Neuronal stem cell (in vitro differentiated cells): Measurements from ENCODE around the gene CMIP.

Experiments
- DNase-seq: peaks from one replicate; pipeline ENCODE4 v3.0.0-alpha.2; 2013; ENCODE audit warnings: low spot score
- H2AFZ ChIP-seq: one replicate; pipeline ENCODE4 v1.6.1; 2013; ENCODE audit warnings: mild to moderate bottlenecking, low read length, inconsistent platforms
- H2AK5ac ChIP-seq: 2 replicates; pipeline ENCODE4 v1.6.1; 2013; ENCODE audit warnings: low read depth, mild to moderate bottlenecking, inconsistent platforms, low read length, moderate library complexity, mixed read lengths
- H2BK120ac ChIP-seq: 2 replicates; pipeline ENCODE4 v1.6.1; 2013; ENCODE audit warnings: low read depth, mild to moderate bottlenecking, inconsistent platforms, low read length, moderate library complexity, mixed read lengths
- H2BK12ac ChIP-seq: one replicate; pipeline ENCODE4 v1.6.1; 2013; ENCODE audit warnings: low read length, inconsistent platforms
- H2BK15ac ChIP-seq: 2 replicates; pipeline ENCODE4 v1.6.1; 2013; ENCODE audit warnings: mild to moderate bottlenecking, low read length, inconsistent platforms, mixed read lengths
- H2BK5ac ChIP-seq: one replicate; pipeline ENCODE4 v1.6.1; 2013; ENCODE audit warnings: inconsistent platforms, mild to moderate bottlenecking, low read length, moderate library complexity
- H3K14ac ChIP-seq: one replicate; pipeline ENCODE4 v1.6.1; 2013; ENCODE audit warnings: low read length, inconsistent platforms
- H3K18ac ChIP-seq: 2 replicates; pipeline ENCODE4 v1.6.1; 2013; ENCODE audit warnings: low read length, inconsistent platforms
- H3K23ac ChIP-seq: 2 replicates; pipeline ENCODE4 v1.6.1; 2013; ENCODE audit warnings: low read depth, mild to moderate bottlenecking, mixed read lengths, low read length, inconsistent platforms; ENCODE audit not compliant: poor library complexity
- H3K27ac ChIP-seq: replicated peaks from 3 replicates; pipeline ENCODE4 v1.5.1; 2013; ENCODE audit warnings: low read length, inconsistent platforms
- H3K27me3 ChIP-seq, 3 experiments: 2 replicates each; pipeline ENCODE4 v1.6.1; 2013; ENCODE audit warnings: low read length in 3 of 3, mild to moderate bottlenecking in 2 of 3, inconsistent platforms in 1 of 3, low read depth in 1 of 3, mixed read lengths in 1 of 3, moderate library complexity in 1 of 3; ENCODE audit not compliant: control insufficient read depth in 3 of 3, insufficient read depth in 3 of 3
- H3K36me3 ChIP-seq, 2 donors: replicated peaks in 1 of 2; 2 replicates each; pipeline ENCODE4 v1.6.1; 2013; ENCODE audit warnings: low read length in 2 of 2; ENCODE audit not compliant: control insufficient read depth in 2 of 2, insufficient read depth in 2 of 2
- H3K4ac ChIP-seq: 2 replicates; pipeline ENCODE4 v1.6.1; 2013; ENCODE audit warnings: inconsistent platforms, mild to moderate bottlenecking, low read length, moderate library complexity
- H3K4me1 ChIP-seq, 2 donors: 1 replicate in 1 of 2; 2 replicates in 1 of 2; pipeline ENCODE4 v1.6.1; 2013; ENCODE audit warnings: low read length in 2 of 2, low read depth in 1 of 2; ENCODE audit not compliant: control insufficient read depth in 2 of 2, insufficient read depth in 1 of 2
- H3K4me2 ChIP-seq: one replicate; pipeline ENCODE4 v1.6.1; 2013; ENCODE audit warnings: mild to moderate bottlenecking, low read length, inconsistent platforms; ENCODE audit not compliant: insufficient read depth, poor library complexity, severe bottlenecking
- H3K4me3 ChIP-seq, 2 donors: 2 replicates each; pipeline ENCODE4 v1.5.1; 2013; ENCODE audit warnings: low read length in 2 of 2, mild to moderate bottlenecking in 2 of 2, inconsistent platforms in 1 of 2, moderate library complexity in 1 of 2
- H3K79me1 ChIP-seq: one replicate; pipeline ENCODE4 v1.6.1; 2013; ENCODE audit warnings: low read depth, mild to moderate bottlenecking, inconsistent platforms, low read length, moderate library complexity
- H3K9ac ChIP-seq: one replicate; pipeline ENCODE4 v1.6.1; 2013; ENCODE audit warnings: mild to moderate bottlenecking, low read depth, low read length, inconsistent platforms; ENCODE audit not compliant: poor library complexity
- H3K9me3 ChIP-seq, 2 donors: replicated peaks in 1 of 2; 2 replicates each; pipeline versions ENCODE3 to v1.6.1; 2013; ENCODE audit warnings: low read length in 2 of 2, mild to moderate bottlenecking in 2 of 2, inconsistent platforms in 1 of 2, low read depth in 1 of 2, mixed read lengths in 1 of 2, moderate library complexity in 1 of 2; ENCODE audit not compliant: control insufficient read depth in 2 of 2, insufficient read depth in 1 of 2
- H4K8ac ChIP-seq: one replicate; pipeline ENCODE4 v1.6.1; 2013; ENCODE audit warnings: low read depth, mild to moderate bottlenecking, inconsistent platforms, low read length, moderate library complexity
- H4K91ac ChIP-seq: one replicate; pipeline ENCODE4 v1.6.1; 2013; ENCODE audit warnings: low read length, low read depth, mild to moderate bottlenecking, inconsistent platforms; ENCODE audit not compliant: poor library complexity
- WGBS, 2 donors: extraction: QIAGEN DNeasy Blood & Tissue Kit; methylation state at CpG; one replicate each; pipeline ENCODE4 v1.1.7; 2013; ENCODE audit warnings: missing lambda C conversion rate in 2 of 2, mixed read lengths in 1 of 2; ENCODE audit not compliant: insufficient read length in 2 of 2, insufficient replicate concordance in 1 of 2; ENCODE audit errors: extremely low coverage in 2 of 2; 5-methylcytosine and 5-hydroxymethylcytosine counted together

The CMIP gene

GRCh38 chr16:81745704-81746558 is 301.3 kb downstream of the CMIP start:
- Histone ChIP-seq H3K4me3 (peak overlapping the region; percentile 3 to 45), H3K27me3 (peaks cover 0 to 13% (median 0%) of the 10 kb centered on the region in 3 experiments), H2BK12ac (no peak overlapping the region), H3K18ac (no peak overlapping the region), H3K14ac (no peak overlapping the region), H3K27ac (no peak overlapping the region), H2BK5ac (no peak overlapping the region), H2BK15ac (no peak overlapping the region), H3K4me1 (peaks cover 0 to 1% of the 10 kb centered on the region in 2 donors), H4K91ac (no peak overlapping the region), H2AFZ (peak overlapping the region; percentile 91), H3K79me1 (no peaks in the 10 kb centered on the region), H3K4ac (no peak overlapping the region), H2AK5ac (no peak overlapping the region), H3K9me3 (no peaks in the 10 kb centered on the region), H3K4me2 (peak overlapping the region; percentile 59), H3K23ac (no peak overlapping the region), H3K36me3 (no peaks in the 10 kb centered on the region), H4K8ac (peak overlapping the region; percentile 90), H3K9ac (no peak overlapping the region), H2BK120ac (no peak overlapping the region)
- no CpG with 5 or more reads among the region's 33 CpGs for WGBS, 2 donors
- DNase-seq = no peak

GRCh38 chr16:81746566-81746965 is 302.0 kb downstream of the CMIP start:
- Histone ChIP-seq H3K27ac (no peak overlapping the region), H3K79me1 (no peaks in the 10 kb centered on the region), H3K9ac (no peak overlapping the region), H3K23ac (no peak overlapping the region), H2BK120ac (no peak overlapping the region), H4K8ac (no peak overlapping the region), H3K27me3 (peaks cover 0 to 13% (median 0%) of the 10 kb centered on the region in 3 experiments), H3K36me3 (no peaks in the 10 kb centered on the region), H2AFZ (peak overlapping the region; percentile 91), H2AK5ac (no peak overlapping the region), H3K4ac (no peak overlapping the region), H3K18ac (no peak overlapping the region), H3K9me3 (no peaks in the 10 kb centered on the region), H4K91ac (no peak overlapping the region), H2BK15ac (no peak overlapping the region), H2BK12ac (no peak overlapping the region), H3K4me2 (peak overlapping the region; percentile 23), H3K4me1 (peaks cover 0 to 1% of the 10 kb centered on the region in 2 donors), H3K14ac (no peak overlapping the region), H3K4me3 (peak overlapping the region in 1 of 2 donors; percentile 8), H2BK5ac (no peak overlapping the region)
- no peak for DNase-seq
- WGBS, 2 donors = no CpG with 5 or more reads among the region's 5 CpGs

- no CpG with 5 or more reads among the region's 7 CpGs for WGBS, 2 donors
- H2AFZ ChIP-seq = no peak overlapping the region
- no peak overlapping the region for H3K27ac ChIP-seq
- no peak overlapping the region for H3K4me3 ChIP-seq
- peaks cover 0 to 9% (median 0%) of the 10 kb centered on the region in 3 experiments for H3K27me3 ChIP-seq
- no peak overlapping the region for H3K14ac ChIP-seq
- H3K18ac ChIP-seq = no peak overlapping the region
- DNase-seq = no peak
- H3K4me2 ChIP-seq = no peak overlapping the region
- no peak overlapping the region for H3K23ac ChIP-seq
- peaks cover 0 to 1% of the 10 kb centered on the region in 2 donors for H3K4me1 ChIP-seq
- H3K36me3 ChIP-seq = no peaks in the 10 kb centered on the region
- H2BK15ac ChIP-seq = no peak overlapping the region
- no peak overlapping the region for H3K4ac ChIP-seq
- H2BK5ac ChIP-seq = no peak overlapping the region
- no peak overlapping the region for H4K8ac ChIP-seq
- H3K79me1 ChIP-seq = no peaks in the 10 kb centered on the region
- no peak overlapping the region for H4K91ac ChIP-seq
- H2AK5ac ChIP-seq = no peak overlapping the region
- H3K9ac ChIP-seq = no peak overlapping the region
- H2BK12ac ChIP-seq = no peak overlapping the region
- H2BK120ac ChIP-seq = no peak overlapping the region
- no peaks in the 10 kb centered on the region for H3K9me3 ChIP-seq
These were observed 304.0 kb downstream of the CMIP start for GRCh38 chr16:81748476-81749198.
